GM23338 (cell line): Measurements from ENCODE around the gene MYO5B. TPM values are rescaled to one million over a fixed set of nuclear protein-coding genes. Genes with fewer than 3 reads are reported as not detected.

Experiments used
- CREB1 ChIP-seq: fragments of 250-450 bp; sonication (Bioruptor Pico); IDR thresholded peaks from 2 replicates; pipeline ENCODE4 v1.5.0; 2020; ENCODE audit warnings: low read depth, mild to moderate bottlenecking, moderate library complexity
- CTCF ChIP-seq, 2 experiments: fragments of 200-600 bp in 1 of 2; sonication (generic) in 1 of 2; conservative IDR thresholded peaks; 2 replicates each; pipeline versions ENCODE4 v1.5.1 to v1.6.1; 2016 to 2017; ENCODE audit warnings: antibody characterized with exemption in 2 of 2, low read depth in 2 of 2, mild to moderate bottlenecking in 2 of 2, moderate library complexity in 1 of 2
- EZH2 ChIP-seq: fragments of 200-600 bp; sonication (generic); IDR thresholded peaks from one replicate; pipeline ENCODE4 v1.8.0; 2017; ENCODE audit warnings: antibody characterized with exemption, mild to moderate bottlenecking, low read depth; ENCODE audit not compliant: unreplicated experiment
- EZH2phosphoT487 ChIP-seq: fragments of 200-600 bp; sonication (generic); IDR thresholded peaks from one replicate; pipeline ENCODE4 v1.8.1; 2018; ENCODE audit warnings: antibody characterized with exemption; ENCODE audit not compliant: unreplicated experiment
- JUNB ChIP-seq: IDR thresholded peaks from one replicate; pipeline ENCODE4 v1.6.1; 2016; ENCODE audit warnings: antibody characterized with exemption; ENCODE audit not compliant: unreplicated experiment
- NANOG ChIP-seq: IDR thresholded peaks from 2 replicates; pipeline ENCODE4 v1.6.1; 2016; ENCODE audit warnings: antibody characterized with exemption, borderline replicate concordance
- POLR2AphosphoS5 ChIP-seq: IDR thresholded peaks from 2 replicates; pipeline ENCODE4 v1.6.1; 2016; ENCODE audit warnings: antibody characterized with exemption, low read depth
- STAT1 ChIP-seq: IDR thresholded peaks from one replicate; pipeline ENCODE4 v1.6.1; 2016; ENCODE audit warnings: antibody characterized with exemption; ENCODE audit not compliant: unreplicated experiment
- ZNF114 ChIP-seq: fragments of 250-450 bp; sonication (Bioruptor Pico); IDR thresholded peaks from 2 replicates; pipeline ENCODE4 v1.5.0; 2020; ENCODE audit warnings: mild to moderate bottlenecking, moderate library complexity
- ZNF331 ChIP-seq: fragments of 250-450 bp; sonication (Bioruptor Pico); IDR thresholded peaks from 2 replicates; pipeline ENCODE4 v1.5.0; 2020; ENCODE audit warnings: low read depth, mild to moderate bottlenecking, moderate library complexity
- ZNF462 ChIP-seq: fragments of 250-450 bp; sonication (Bioruptor Pico); IDR thresholded peaks from 2 replicates; pipeline ENCODE4 v1.5.0; 2020; ENCODE audit warnings: mild to moderate bottlenecking, moderate library complexity
- polyA plus RNA-seq: library from polyadenylated mRNA; unstranded; fragments of >200 nt; fragmentation: Nextera tagmentation; extraction: Ambion mirVana; gene quantifications from 2 replicates; pipeline ENCODE4 v1.2.1, GENCODE V29; 2016
- total RNA-seq: library from RNA; depleted of rRNA; stranded (reverse); fragments of >200 nt; shearing (Covaris generic); gene quantifications from 2 replicates; pipeline ENCODE4 v1.2.3, GENCODE V29; 2014
- TF ChIP-seq, protein P1 (sequence below): IDR thresholded peaks from 2 replicates; pipeline ENCODE4 v1.6.1; 2016; ENCODE audit warnings: antibody characterized with exemption

MYO5B gene
- total and polyA plus RNA-seq, 2 experiments from 2014 or later: 3.2 to 19.1 TPM

DNA sequence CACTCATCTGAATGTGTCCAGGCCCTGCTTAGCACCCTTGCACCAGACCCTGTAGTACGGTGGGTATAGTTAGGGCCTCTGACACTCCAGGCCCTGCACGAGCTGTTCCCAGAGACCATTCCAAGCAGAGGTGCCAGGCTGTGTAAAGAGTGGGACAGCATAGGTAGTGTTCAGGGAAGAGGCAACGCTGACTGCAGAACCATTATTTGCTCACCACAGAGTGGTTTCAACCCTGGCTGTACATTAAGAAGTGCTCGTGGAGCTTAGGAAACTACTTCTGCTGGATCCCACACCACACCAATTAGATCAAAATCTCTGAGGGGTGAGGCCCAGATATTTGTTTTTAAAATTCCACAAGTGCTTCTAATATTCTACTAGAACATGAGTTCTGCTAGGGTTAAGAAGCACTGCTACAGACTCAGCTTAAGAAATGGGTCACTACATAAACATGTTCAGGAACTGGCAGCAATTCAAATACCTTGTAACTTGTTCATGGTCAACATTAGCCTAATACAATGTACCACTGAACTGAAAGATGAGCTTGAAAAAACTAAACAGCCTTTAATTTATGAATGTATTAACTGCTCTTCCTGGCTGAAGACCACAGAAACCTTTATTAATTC lies 183.0 kb downstream of the MYO5B start (continued):
- no peak for TF ChIP-seq ZNF462
- TF ChIP-seq CREB1: no peak
- TF ChIP-seq ZNF331: no peak
- no peak for TF ChIP-seq STAT1
- no peak for TF ChIP-seq EZH2
- TF ChIP-seq, protein P1, sequence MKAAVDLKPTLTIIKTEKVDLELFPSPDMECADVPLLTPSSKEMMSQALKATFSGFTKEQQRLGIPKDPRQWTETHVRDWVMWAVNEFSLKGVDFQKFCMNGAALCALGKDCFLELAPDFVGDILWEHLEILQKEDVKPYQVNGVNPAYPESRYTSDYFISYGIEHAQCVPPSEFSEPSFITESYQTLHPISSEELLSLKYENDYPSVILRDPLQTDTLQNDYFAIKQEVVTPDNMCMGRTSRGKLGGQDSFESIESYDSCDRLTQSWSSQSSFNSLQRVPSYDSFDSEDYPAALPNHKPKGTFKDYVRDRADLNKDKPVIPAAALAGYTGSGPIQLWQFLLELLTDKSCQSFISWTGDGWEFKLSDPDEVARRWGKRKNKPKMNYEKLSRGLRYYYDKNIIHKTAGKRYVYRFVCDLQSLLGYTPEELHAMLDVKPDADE: no peak
- no peak for TF ChIP-seq POLR2AphosphoS5
- TF ChIP-seq CTCF (conservative IDR thresholded peaks at IDR 0.05; ENCODE audit: low read depth in 2 of 2): no peak
- TF ChIP-seq NANOG: no peak
- no peak for TF ChIP-seq EZH2phosphoT487
- no peak for TF ChIP-seq JUNB
- no peak for TF ChIP-seq ZNF114 (CRISPR knock-in tag)
